ENCODE measurements around the gene KCNK6. TPM values are rescaled to one million over a fixed set of nuclear protein-coding genes. Genes with fewer than 3 reads are reported as not detected.

The KCNK6 gene
- total and polyA plus RNA-seq, 10 of the 15 experiments (the other 5 are each of a cell fraction or from before 2014, with no cell fraction given): 0.04 to 1.4 (median 1.1) TPM

GRCh38 chr19:38316477-38317067 is 3.1 kb upstream of the KCNK6 start (continued):
- TF ChIP-seq PBX3 (IDR thresholded peaks at IDR 0.05; ENCODE audit: insufficient replicate concordance, low read depth, low read length): no peak
- TF ChIP-seq ASH2L (IDR thresholded peaks at IDR 0.05; ENCODE audit: borderline replicate concordance, low read depth): no peak
- no peak for TF ChIP-seq IKZF2 (IDR thresholded peaks at IDR 0.05)
- TF ChIP-seq HDAC2 (IDR thresholded peaks at IDR 0.05): no peak
- peak; percentile 43 for TF ChIP-seq SIX5 (IDR thresholded peaks at IDR 0.05; ENCODE audit: low read depth, low read length, severe bottlenecking)
- TF ChIP-seq RFX5 (IDR thresholded peaks at IDR 0.05; ENCODE audit: low read depth, low read length): no peak

GRCh38 chr19:38317104-38317612 is 2.5 kb upstream of the KCNK6 start:
- peaks cover 4% of the 10 kb centered on the region for H3K79me2 ChIP-seq (ENCODE audit: control insufficient read depth, insufficient read depth, low read length)
- DNase-seq (ENCODE audit: low read depth, low spot score) (no peak), ATAC-seq (no peak), FAIRE-seq (no peak)
- no peaks in the 10 kb centered on the region for H3K9me3 ChIP-seq (replicated peaks; ENCODE audit: control insufficient read depth, insufficient read depth, low read length)
- no peak for TF ChIP-seq SREBF1 (IDR thresholded peaks at IDR 0.05; ENCODE audit: low read length)
- TF ChIP-seq FOXM1 (IDR thresholded peaks at IDR 0.05; ENCODE audit: low read depth, low read length): no peak
- TF ChIP-seq NKRF (conservative IDR thresholded peaks at IDR 0.05): no peak
- 3% methylated on average over 11 of the region's 11 CpGs for WGBS (ENCODE audit: insufficient coverage, insufficient replicate concordance, low lambda C conversion rate, missing lambda C conversion rate)
- no peaks in the 10 kb centered on the region for H4K20me1 ChIP-seq (ENCODE audit: control insufficient read depth, insufficient read depth)
- SMC1A ChIA-PET (ENCODE audit: uncharacterized antibody, unreplicated experiment): no interaction called here
- no peaks in the 10 kb centered on the region for H3K36me3 ChIP-seq (ENCODE audit: control insufficient read depth in 2 of 2, insufficient read depth in 2 of 2, low read length in 1 of 2)
- POLR2A ChIA-PET: no interaction called here
- CTCF ChIA-PET: no interaction called here
- no peak overlapping the region for H3K27ac ChIP-seq (ENCODE audit: control insufficient read depth, insufficient read depth)
- H3K27me3 ChIP-seq (replicated peaks in 1 of 2; ENCODE audit: control insufficient read depth in 2 of 2, insufficient read depth in 2 of 2, low read length in 1 of 2): no peaks in the 10 kb centered on the region; a peak in 2 of 4 replicates
- H3K4me1 ChIP-seq (ENCODE audit: control insufficient read depth, insufficient read depth, low read length): peaks cover 3% of the 10 kb centered on the region; the same call in 1 of the 2 replicates
- intact Hi-C loops (cut with micrococcal nuclease; ENCODE audit: unreplicated experiment): loop anchor here (5.0 kb wide), 1 partner anchor 75 kb away; no protein-coding TSS in a partner anchor
- no peak overlapping the region for H3K9ac ChIP-seq (ENCODE audit: control insufficient read depth, insufficient read depth, low read length)
- RAD21 ChIA-PET (ENCODE audit: unreplicated experiment): no interaction called here
- H3K4me3 ChIP-seq: no peak overlapping the region; the same call in 1 of the 2 replicates
- in situ Hi-C loops (cut with MboI): no loop called here
- BruUV-seq (replicated peaks): no TSS peak
- H3K4me2 ChIP-seq (ENCODE audit: control insufficient read depth, insufficient read depth): peak overlapping the region; percentile 56; the same call in 1 of the 2 replicates
- H2AFZ ChIP-seq (ENCODE audit: control insufficient read depth, low read depth, low read length): peak overlapping the region; percentile 79
